Aorta (tissue), 5 donors: Measurements from ENCODE around the gene TOMM5. TPM values are rescaled to one million over a fixed set of nuclear protein-coding genes. Genes with fewer than 3 reads are reported as not detected.

ENCODE experiments used
- ATAC-seq: fragments of 200-7000 bp; cut with Tn5 transposase; one replicate; pipeline ENCODE4 v1.9.1; 2022; ENCODE audit warnings: moderate library complexity; ENCODE audit not compliant: low FRiP score
- DNase-seq, 2 donors: peaks; one replicate each; pipeline ENCODE4 v3.0.0-alpha.2; 2020
- H3K27ac ChIP-seq, 2 donors: one replicate each; pipeline ENCODE4 v1.5.1; 2013; ENCODE audit warnings: low read length in 2 of 2, mild to moderate bottlenecking in 2 of 2, moderate library complexity in 2 of 2, control low read depth in 1 of 2, inconsistent platforms in 1 of 2, low read depth in 1 of 2
- H3K27me3 ChIP-seq, 2 donors: one replicate each; pipeline ENCODE4 v1.6.1; 2013; ENCODE audit warnings: control low read depth in 1 of 2, low read length in 1 of 2, mild to moderate bottlenecking in 1 of 2, moderate library complexity in 1 of 2; ENCODE audit not compliant: insufficient read depth in 2 of 2, control insufficient read depth in 1 of 2
- H3K36me3 ChIP-seq, 2 donors: one replicate each; pipeline ENCODE4 v1.6.1; 2013; ENCODE audit warnings: control low read depth in 1 of 2, low read length in 1 of 2, mild to moderate bottlenecking in 1 of 2; ENCODE audit not compliant: insufficient read depth in 2 of 2, control insufficient read depth in 1 of 2
- H3K4me1 ChIP-seq, 2 donors: one replicate each; pipeline ENCODE4 v1.6.1; 2013; ENCODE audit warnings: low read length in 2 of 2, control low read depth in 1 of 2, mild to moderate bottlenecking in 1 of 2, moderate library complexity in 1 of 2; ENCODE audit not compliant: insufficient read depth in 2 of 2, control insufficient read depth in 1 of 2
- H3K4me3 ChIP-seq, 2 donors: one replicate each; pipeline ENCODE4 v1.5.1; 2013; ENCODE audit warnings: low read length in 2 of 2, control low read depth in 1 of 2, mild to moderate bottlenecking in 1 of 2
- H3K9me3 ChIP-seq: one replicate; pipeline ENCODE4 v1.6.1; 2013; ENCODE audit warnings: mild to moderate bottlenecking, low read length; ENCODE audit not compliant: control insufficient read depth
- WGBS, 2 donors: extraction: QIAGEN DNeasy Blood & Tissue Kit; methylation state at CpG; one replicate each; pipeline ENCODE4 v1.1.7; 2013; 5-methylcytosine and 5-hydroxymethylcytosine counted together
- intact Hi-C, 2 donors: fragments of 100-400 bp; cut with DNase I; formaldehyde crosslinking; loops; one replicate each; pipeline versions ENCODE4 v1.14.2 to v1.15.0; 2022
- polyA plus RNA-seq, 2 donors: library from polyadenylated mRNA; stranded (reverse); fragments of 200-250 nt; gene quantifications; one replicate each; pipeline ENCODE4 v1.2.3, GENCODE V29; 2013
- total RNA-seq, 2 donors: library from RNA; stranded (reverse); fragmentation: NEBNext Ultra II Directional; extraction: Animal tissue kit (Norgen Biotek cat#: 25700); gene quantifications; one replicate each; pipeline ENCODE4 v1.2.1, GENCODE V29; 2021
- donor health status: healthy with polysubstance abuse.
- donor health status: Bipolar disorder and iron deficiency.
- donor health status: DM: no; HTN: no; CAD: no.
- donor health status: DM: no; HTN: no; CAD: no.
- donor health status: DM: yes; HTN: yes; CAD: no.

Gene TOMM5
- total and polyA plus RNA-seq, 4 donors: 39.8 to 171 (median 63.6) TPM

GRCh38 chr9:37620396-37620795, 28.0 kb upstream of the TOMM5 start:
- no peaks in the 10 kb centered on the region for H3K9me3 ChIP-seq
- DNase-seq (no peak), ATAC-seq (no peak)
- WGBS, 2 donors: 67 to 80% methylated on average over 1 of the region's 1 CpG
- intact Hi-C loops: no loop called here
- no peaks in the 10 kb centered on the region for H3K27me3 ChIP-seq
- no peak overlapping the region for H3K4me3 ChIP-seq
- no peaks in the 10 kb centered on the region for H3K36me3 ChIP-seq
- H3K4me1 ChIP-seq: no peaks in the 10 kb centered on the region
- no peak overlapping the region for H3K27ac ChIP-seq

DNA sequence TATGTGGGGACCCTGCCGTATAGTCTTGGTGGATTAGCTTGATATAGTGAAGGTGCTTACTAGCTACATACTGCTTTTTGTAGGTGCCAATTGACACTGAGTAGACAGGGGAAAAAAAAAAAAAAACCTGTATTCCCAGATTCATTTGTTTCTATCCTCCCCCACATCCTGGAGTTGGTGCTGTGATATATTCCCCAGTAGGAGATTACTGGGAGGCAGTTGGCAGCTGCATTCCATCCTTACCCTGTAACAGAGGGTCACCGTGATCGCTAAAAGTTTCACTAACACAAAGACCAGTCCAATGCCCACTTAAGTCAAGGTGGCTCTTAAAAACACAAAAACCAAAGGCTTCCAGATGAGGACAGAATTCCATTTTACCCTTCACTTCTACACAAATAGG, 27.4 kb upstream of the TOMM5 start:
- DNase-seq (no peak), ATAC-seq (no peak)
- H3K4me3 ChIP-seq: no peak overlapping the region
- H3K4me1 ChIP-seq: no peaks in the 10 kb centered on the region
- no peaks in the 10 kb centered on the region for H3K27me3 ChIP-seq
- WGBS, 2 donors: 80% methylated on average over 3 of the region's 3 CpGs
- H3K36me3 ChIP-seq: no peaks in the 10 kb centered on the region
- no peaks in the 10 kb centered on the region for H3K9me3 ChIP-seq
- H3K27ac ChIP-seq: no peak overlapping the region
- intact Hi-C loops: no loop called here

DNA sequence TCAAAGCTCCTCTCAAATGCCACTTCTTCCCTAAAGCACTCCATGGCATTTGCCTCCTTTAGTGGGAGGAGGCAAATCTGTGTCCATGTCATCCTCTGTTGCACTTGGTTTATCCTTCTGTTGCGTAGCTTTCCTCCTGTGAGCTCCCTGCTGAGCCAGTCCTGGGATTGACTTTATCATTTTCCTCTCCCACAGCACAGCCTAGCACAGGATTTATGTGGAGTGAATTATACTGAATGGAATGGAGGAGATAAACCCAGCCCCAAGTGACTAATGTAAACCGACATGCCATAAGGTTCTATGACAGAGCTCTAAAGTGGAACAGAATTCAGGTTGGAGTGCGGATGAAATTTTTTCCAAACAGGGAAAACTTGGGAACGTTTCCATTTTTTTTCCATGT, 26.4 kb upstream of the TOMM5 start:
- ATAC-seq (no peak), DNase-seq (no peak)
- Histone ChIP-seq H3K27ac (no peak overlapping the region), H3K36me3 (no peaks in the 10 kb centered on the region), H3K9me3 (no peaks in the 10 kb centered on the region), H3K4me1 (no peaks in the 10 kb centered on the region), H3K4me3 (no peak overlapping the region), H3K27me3 (no peaks in the 10 kb centered on the region)
- intact Hi-C loops: no loop called here
- 81 to 84% methylated on average over 4 of the region's 4 CpGs for WGBS, 2 donors

GRCh38 chr9:37617832-37618231, 25.4 kb upstream of the TOMM5 start:
- Histone ChIP-seq H3K36me3 (no peaks in the 10 kb centered on the region), H3K4me3 (no peak overlapping the region), H3K4me1 (no peaks in the 10 kb centered on the region), H3K9me3 (no peaks in the 10 kb centered on the region), H3K27me3 (no peaks in the 10 kb centered on the region), H3K27ac (no peak overlapping the region)
- 36 to 41% methylated on average over 4 of the region's 4 CpGs for WGBS, 2 donors
- DNase-seq: no peak
- no peak for ATAC-seq
- intact Hi-C loops: no loop called here

- Histone ChIP-seq H3K4me1 (no peaks in the 10 kb centered on the region), H3K4me3 (no peak overlapping the region), H3K36me3 (no peaks in the 10 kb centered on the region), H3K9me3 (peaks cover 1% of the 10 kb centered on the region), H3K27ac (no peak overlapping the region), H3K27me3 (no peaks in the 10 kb centered on the region)
- intact Hi-C loops: no loop called here
- no peak for DNase-seq
- WGBS, 2 donors: 76 to 78% methylated on average over 2 of the region's 2 CpGs
- ATAC-seq: no peak
Measured at GRCh38 chr9:37617161-37617560, 24.8 kb upstream of the TOMM5 start.

DNA sequence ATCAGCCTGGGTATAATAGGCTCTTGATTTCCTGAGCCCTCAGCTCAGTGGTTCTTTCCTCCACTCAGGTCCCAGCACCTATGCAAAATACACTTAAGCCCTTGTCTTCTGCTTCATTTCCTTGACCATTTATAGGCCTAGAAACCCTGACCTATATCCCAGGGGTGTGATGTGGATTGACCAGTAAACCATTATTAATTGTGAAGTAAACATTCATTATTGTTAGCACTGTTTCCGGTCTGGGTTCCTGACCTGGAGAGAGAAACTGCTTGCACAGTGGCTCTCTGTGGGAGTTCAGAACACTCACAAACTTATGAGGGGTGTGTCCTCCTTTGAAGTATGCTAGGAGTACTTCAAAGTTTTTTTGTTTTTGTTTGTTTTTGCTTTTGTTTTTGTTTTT, 19.6 kb upstream of the TOMM5 start:
- ATAC-seq (no peak), DNase-seq (no peak)
- no peak overlapping the region for H3K4me3 ChIP-seq
- no peaks in the 10 kb centered on the region for H3K4me1 ChIP-seq
- intact Hi-C loops: no loop called here
- no peaks in the 10 kb centered on the region for H3K27me3 ChIP-seq
- 71 to 82% methylated on average over 1 of the region's 1 CpG for whole genome bisulfite sequencing, 2 donors
- H3K36me3 ChIP-seq: no peaks in the 10 kb centered on the region
- peaks cover 1% of the 10 kb centered on the region for H3K9me3 ChIP-seq
- H3K27ac ChIP-seq: no peak overlapping the region

- ATAC-seq (no peak), DNase-seq (no peak)
- 63 to 67% methylated on average over 6 of the region's 6 CpGs for WGBS, 2 donors
- Histone ChIP-seq H3K4me3 (no peak overlapping the region), H3K9me3 (peaks cover 1% of the 10 kb centered on the region), H3K4me1 (no peaks in the 10 kb centered on the region), H3K27ac (no peak overlapping the region), H3K27me3 (no peaks in the 10 kb centered on the region), H3K36me3 (no peaks in the 10 kb centered on the region)
- intact Hi-C loops: no loop called here
Measured at GRCh38 chr9:37611014-37611413, 18.6 kb upstream of the TOMM5 start.

GRCh38 chr9:37609735-37610397, 17.5 kb upstream of the TOMM5 start:
- ATAC-seq (no peak), DNase-seq (no peak)
- 68 to 71% methylated on average over 6 of the region's 6 CpGs for WGBS, 2 donors
- Histone ChIP-seq H3K27ac (no peak overlapping the region), H3K9me3 (peaks cover 1% of the 10 kb centered on the region), H3K4me1 (no peaks in the 10 kb centered on the region), H3K27me3 (no peaks in the 10 kb centered on the region), H3K4me3 (no peak overlapping the region), H3K36me3 (no peaks in the 10 kb centered on the region)
- intact Hi-C loops: loop anchor here in 1 of 2 donors (10.0 kb wide), 1 partner anchor 55 kb away; no protein-coding TSS in a partner anchor

DNA sequence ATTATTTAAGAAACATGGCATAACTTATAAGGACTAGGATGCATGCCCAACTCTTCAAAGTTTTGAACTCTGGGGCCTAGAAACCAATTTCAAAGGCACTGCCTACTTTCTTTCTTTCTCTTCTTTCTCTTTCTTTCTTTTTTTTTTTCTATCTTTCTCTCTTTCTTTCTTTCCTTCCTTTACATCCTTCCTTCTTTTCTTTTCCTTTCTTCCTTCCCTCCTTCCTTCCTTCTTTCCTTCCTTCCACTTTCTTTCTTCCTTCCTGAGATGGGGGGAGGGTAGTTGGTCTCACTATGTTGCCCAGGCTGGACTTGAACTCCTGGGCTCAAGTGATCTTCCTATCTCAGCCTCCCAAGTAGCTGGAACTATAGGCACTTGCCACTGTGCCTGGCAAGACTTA, 15.9 kb upstream of the TOMM5 start:
- Histone ChIP-seq H3K4me1 (no peaks in the 10 kb centered on the region), H3K27me3 (no peaks in the 10 kb centered on the region), H3K4me3 (no peak overlapping the region), H3K36me3 (no peaks in the 10 kb centered on the region), H3K9me3 (peaks cover 1% of the 10 kb centered on the region), H3K27ac (no peak overlapping the region)
- DNase-seq: no peak
- intact Hi-C loops: loop anchor here in 1 of 2 donors (10.0 kb wide), 1 partner anchor 53 kb away; no protein-coding TSS in a partner anchor
- no peak for ATAC-seq
